ENCODE data around the gene CD2BP2. TPM values are rescaled to one million over a fixed set of nuclear protein-coding genes. Genes with fewer than 3 reads are reported as not detected.
A peak's percentile ranks its signal among the peaks of the same experiment; 100 is the strongest.

CD2BP2 gene
- total and polyA plus RNA-seq, 9 of the 15 experiments (the other 6 are each of a cell fraction or from before 2014, with no cell fraction given) = 3.9 to 51.1 (median 32.8) TPM

GRCh38 chr16:30378236-30379157 lies 23.4 kb upstream of the CD2BP2 start (continued):
- TF ChIP-seq AFF4 (CRISPR knock-in tag; IDR thresholded peaks at IDR 0.05) (peak; percentile 37; the same call in 1 of the 2 replicates), FOXP1 (CRISPR knock-in tag; IDR thresholded peaks at IDR 0.05) (peak; percentile 52; the same call in 1 of the 2 replicates), HDAC6 (IDR thresholded peaks at IDR 0.05; ENCODE audit: low read depth, low read length) (no peak), SNAPC5 (CRISPR knock-in tag; IDR thresholded peaks at IDR 0.05) (no peak), NFRKB (IDR thresholded peaks at IDR 0.05; ENCODE audit: low read depth) (no peak), SMC3 (conservative IDR thresholded peaks at IDR 0.05; ENCODE audit: insufficient read depth, low read depth, low read length) (0 out of 2 replicates have a peak, but pooled peaks have one; percentile 12), GATAD2A (IDR thresholded peaks at IDR 0.05) (0 out of 2 replicates have a peak, but pooled peaks have one; percentile 16), KDM1A (IDR thresholded peaks at IDR 0.05) (peak in 1 of 2 experiments; percentile 86; a peak in 2 of 4 replicates), ZBTB43 (CRISPR knock-in tag; IDR thresholded peaks at IDR 0.05) (0 out of 2 replicates have a peak, but pooled peaks have one; percentile 56)
- TF ChIP-seq, protein P1, sequence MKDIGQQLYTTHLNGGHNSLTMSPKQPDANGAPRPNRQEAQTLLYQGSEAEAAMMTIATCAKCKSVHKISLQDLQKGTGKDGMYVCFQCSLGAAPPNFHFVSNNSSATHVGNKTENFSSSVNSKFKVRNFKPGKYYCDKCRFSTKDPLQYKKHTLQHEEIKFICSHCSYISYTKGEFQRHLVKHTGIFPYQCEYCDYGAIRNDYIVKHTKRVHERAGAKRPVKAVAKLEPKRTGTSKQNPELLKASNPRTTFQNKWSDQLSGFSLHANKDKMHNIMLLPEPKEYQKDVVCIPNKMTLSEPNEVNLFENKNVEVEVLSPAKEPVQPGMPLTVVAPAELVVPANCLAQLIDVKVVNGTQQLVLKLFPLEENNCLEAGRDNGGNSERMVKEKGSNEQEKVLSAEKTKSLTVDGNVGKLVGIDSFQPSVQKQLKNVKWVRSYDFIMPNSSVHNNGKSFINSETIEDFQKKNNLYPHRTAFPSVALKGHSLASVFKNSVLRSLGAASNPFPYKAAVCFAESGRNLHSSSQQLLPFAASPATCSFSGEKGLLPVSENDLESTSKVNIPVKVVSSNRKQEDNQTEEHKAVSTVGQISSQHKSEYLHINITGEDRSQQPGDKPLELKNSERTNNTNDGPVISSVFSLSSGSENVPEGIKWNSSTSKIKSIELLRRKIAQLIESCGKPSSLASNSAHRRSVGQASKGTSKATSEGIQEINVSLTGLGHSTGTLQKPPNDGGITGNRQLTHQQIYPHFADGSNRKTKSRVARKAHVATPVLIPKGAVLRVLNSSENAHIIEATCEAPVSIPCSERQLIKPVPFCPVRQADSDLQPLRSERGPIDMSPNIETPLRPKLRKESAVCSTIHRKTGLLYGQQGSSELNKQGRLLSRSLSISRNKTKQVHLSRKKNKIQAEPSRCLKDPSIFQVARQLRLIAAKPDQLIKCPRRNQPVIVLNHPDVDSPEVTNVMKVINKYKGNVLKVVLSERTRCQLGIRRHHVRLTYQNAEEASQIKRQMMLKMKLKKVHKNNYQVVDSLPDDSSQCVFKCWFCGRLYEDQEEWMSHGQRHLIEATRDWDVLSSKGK (CRISPR knock-in tag; IDR thresholded peaks at IDR 0.05) = no peak
- TF ChIP-seq, protein P2, sequence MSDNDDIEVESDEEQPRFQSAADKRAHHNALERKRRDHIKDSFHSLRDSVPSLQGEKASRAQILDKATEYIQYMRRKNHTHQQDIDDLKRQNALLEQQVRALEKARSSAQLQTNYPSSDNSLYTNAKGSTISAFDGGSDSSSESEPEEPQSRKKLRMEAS (CRISPR knock-in tag; IDR thresholded peaks at IDR 0.05) = peak; percentile 82
- TF ChIP-seq, protein P3, sequence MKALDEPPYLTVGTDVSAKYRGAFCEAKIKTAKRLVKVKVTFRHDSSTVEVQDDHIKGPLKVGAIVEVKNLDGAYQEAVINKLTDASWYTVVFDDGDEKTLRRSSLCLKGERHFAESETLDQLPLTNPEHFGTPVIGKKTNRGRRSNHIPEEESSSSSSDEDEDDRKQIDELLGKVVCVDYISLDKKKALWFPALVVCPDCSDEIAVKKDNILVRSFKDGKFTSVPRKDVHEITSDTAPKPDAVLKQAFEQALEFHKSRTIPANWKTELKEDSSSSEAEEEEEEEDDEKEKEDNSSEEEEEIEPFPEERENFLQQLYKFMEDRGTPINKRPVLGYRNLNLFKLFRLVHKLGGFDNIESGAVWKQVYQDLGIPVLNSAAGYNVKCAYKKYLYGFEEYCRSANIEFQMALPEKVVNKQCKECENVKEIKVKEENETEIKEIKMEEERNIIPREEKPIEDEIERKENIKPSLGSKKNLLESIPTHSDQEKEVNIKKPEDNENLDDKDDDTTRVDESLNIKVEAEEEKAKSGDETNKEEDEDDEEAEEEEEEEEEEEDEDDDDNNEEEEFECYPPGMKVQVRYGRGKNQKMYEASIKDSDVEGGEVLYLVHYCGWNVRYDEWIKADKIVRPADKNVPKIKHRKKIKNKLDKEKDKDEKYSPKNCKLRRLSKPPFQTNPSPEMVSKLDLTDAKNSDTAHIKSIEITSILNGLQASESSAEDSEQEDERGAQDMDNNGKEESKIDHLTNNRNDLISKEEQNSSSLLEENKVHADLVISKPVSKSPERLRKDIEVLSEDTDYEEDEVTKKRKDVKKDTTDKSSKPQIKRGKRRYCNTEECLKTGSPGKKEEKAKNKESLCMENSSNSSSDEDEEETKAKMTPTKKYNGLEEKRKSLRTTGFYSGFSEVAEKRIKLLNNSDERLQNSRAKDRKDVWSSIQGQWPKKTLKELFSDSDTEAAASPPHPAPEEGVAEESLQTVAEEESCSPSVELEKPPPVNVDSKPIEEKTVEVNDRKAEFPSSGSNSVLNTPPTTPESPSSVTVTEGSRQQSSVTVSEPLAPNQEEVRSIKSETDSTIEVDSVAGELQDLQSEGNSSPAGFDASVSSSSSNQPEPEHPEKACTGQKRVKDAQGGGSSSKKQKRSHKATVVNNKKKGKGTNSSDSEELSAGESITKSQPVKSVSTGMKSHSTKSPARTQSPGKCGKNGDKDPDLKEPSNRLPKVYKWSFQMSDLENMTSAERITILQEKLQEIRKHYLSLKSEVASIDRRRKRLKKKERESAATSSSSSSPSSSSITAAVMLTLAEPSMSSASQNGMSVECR (CRISPR knock-in tag; IDR thresholded peaks at IDR 0.05) = peak; percentile 70
